ENCODE results near the gene TTC22.

Gene TTC22

DNA sequence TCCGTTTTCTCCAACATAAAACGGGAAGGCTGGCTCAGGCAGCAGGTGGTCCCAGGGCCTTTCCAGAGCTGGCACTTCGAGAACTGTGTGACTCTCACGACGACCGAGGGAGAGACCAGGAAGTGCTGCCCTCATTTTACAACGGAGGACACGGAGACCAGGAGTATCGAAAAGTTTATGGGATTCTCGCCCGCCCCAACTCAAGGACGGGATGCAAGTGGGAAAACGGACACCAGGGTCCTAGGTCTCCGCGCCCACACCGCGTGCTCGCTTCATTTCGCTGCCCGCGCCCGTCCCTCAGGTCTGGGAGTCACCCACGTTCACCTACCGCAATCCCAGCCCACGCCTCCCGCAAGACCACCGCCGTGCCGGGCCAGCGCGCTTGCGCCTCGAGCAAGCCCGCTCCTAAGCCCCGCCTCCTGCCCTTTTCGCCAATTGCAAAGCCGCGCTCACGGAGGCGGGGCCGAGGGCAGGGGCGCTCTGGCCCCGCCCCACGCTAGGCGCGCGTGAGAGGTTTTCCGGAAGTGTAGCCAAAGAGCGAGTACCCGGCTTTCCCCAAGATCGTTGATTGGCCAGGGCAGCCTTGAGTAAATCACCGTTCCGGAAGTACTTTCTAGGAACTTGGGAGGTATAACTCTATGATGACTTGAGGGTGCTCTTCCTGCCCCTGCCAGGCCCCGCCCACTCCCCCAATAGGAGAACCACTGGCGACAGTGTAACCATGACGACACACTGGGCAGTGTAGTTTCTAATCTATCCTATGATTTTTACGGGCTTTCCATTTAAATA lies 36.8 kb downstream of the TTC22 start, which contains the start of gene PARS2:
Gene PARS2, minus strand, starts transcription at position 391 of the 789 bp plus-strand sequence. CDS start 5,362 bp downstream, outside the sequence.
- Mint-ChIP-seq H3K4me1 (peaks cover 37% of the 10 kb centered on the region), H3K36me3 (peaks cover 1% of the 10 kb centered on the region), H3K4me3 (peak within 1 kb of the TSS; percentile 90), H3K27ac (peak within 1 kb of the TSS; percentile 89), H3K27me3 (no peaks in the 10 kb centered on the region), H3K9me3 (no peaks in the 10 kb centered on the region)
- ATAC-seq = peak; percentile 97

DNA sequence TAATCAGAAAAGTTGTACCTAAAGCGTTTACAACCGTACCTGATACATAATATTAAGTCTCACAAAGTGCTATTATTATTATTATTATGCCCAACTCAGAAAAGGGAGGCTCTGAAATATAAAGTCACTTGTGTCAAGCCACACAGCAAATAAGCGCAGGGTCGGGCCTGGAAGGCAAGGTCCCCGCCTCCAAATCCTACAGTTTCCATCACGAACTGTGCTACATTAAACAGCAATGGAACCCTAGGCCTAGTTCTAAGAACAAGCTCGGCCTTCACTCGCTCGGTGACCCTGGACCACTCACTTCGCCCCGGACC lies 37.3 kb downstream of the TTC22 start:
- no peaks in the 10 kb centered on the region for H3K9me3 Mint-ChIP-seq
- H3K4me1 Mint-ChIP-seq = peaks cover 37% of the 10 kb centered on the region
- H3K27me3 Mint-ChIP-seq = no peaks in the 10 kb centered on the region
- ATAC-seq = no peak
- peak overlapping the region; percentile 89 for H3K27ac Mint-ChIP-seq
- peak overlapping the region; percentile 90 for H3K4me3 Mint-ChIP-seq
- H3K36me3 Mint-ChIP-seq = peaks cover 7% of the 10 kb centered on the region

DNA sequence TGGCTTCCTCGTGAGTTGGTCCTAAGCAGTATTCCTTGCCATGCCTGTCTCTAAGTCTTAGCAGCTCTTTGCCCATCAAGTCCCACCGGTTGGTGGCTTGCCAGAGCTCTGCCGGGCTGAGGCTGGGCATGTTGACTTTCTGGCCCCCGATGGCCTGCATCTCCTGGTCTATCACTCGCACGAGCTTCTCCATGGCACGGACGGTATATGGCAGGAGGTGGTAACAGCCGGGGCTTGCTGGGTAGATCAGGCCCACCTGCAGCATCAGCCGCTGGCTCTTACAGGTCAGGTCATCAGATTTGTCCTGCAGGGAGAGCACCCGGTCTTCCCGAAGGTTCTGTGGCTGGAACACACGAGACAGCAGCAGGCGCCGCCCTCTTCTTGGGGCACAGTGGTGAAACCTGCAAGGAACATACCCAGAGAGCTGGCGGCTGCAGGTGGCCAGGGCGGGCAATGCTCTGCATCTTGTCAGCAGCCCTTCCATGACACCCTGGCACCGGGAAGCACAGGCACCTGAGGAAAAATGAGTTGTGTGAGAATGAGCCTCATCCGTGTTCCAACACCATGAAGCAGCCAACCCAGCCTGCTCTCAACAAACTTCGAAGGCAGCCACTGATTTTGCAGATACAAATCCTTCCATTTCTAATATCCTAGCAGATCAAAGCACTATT lies 42.3 kb downstream of the TTC22 start:
- Mint-ChIP-seq H3K9me3 (no peaks in the 10 kb centered on the region), H3K4me1 (peaks cover 21% of the 10 kb centered on the region), H3K27me3 (no peaks in the 10 kb centered on the region), H3K36me3 (peaks cover 33% of the 10 kb centered on the region), H3K4me3 (no peak overlapping the region), H3K27ac (no peak overlapping the region)
- ATAC-seq = no peak

DNA sequence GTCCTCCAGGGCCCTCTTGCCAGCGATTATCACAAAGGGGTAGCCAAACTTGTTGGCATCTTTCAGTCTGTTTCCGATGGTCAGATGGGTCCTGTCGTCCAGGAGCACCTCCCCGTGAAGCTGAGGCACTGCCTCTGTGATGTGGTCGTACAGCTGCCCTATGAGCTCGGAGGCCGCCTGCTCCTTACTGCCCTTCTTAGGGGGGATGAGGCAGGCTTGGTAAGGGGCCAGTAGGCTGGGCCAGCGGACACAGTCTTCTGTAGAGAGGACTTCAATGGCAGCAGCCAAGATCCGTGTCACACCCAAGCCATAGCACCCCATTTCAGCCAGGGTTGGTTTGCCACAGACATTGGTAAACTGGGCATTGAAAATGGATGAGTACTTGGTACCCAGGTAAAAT lies 43.3 kb downstream of the TTC22 start:
- no peak for ATAC-seq
- Mint-ChIP-seq H3K4me3 (no peak overlapping the region), H3K27ac (no peak overlapping the region), H3K27me3 (no peaks in the 10 kb centered on the region), H3K4me1 (peaks cover 15% of the 10 kb centered on the region), H3K9me3 (no peaks in the 10 kb centered on the region), H3K36me3 (peaks cover 33% of the 10 kb centered on the region)

DNA sequence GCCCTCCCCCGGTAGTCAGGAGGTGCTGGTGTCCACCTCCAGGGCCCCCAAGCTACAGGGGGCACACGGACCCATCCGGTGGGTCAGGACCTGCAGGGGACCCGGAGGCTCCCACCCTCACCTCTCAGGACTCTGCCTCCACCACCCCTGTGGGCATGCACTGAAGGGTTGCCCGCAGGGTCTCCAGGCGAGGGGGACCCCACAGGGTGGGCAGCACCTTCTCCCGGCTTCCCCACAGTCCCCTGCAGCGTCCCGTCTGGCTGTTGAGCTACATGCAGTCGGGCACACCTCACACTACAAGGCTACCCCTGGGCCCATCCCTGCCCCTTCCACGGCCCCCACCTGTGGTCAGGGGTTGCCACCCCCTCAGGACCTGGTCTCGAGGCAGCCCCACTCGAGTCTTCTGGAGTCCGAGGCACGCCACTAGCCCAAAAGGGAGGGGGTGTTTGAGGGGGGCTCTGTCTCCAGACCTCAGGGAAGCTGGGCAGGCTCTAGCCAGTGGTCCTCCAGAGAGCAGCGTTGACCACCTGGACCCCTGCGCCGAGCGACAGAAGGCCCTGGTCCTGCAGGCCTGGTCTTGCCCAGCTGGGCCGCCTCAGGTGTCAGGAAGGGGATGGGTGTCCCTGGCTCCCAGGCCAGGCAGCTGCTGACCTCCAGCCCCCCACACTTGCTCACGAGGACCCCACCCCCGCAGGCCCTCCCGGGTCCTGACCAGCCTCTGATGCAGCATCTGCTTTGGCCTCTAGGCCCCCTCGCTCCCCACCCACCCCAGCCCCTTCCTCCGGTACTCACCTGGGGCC lies 46.4 kb downstream of the TTC22 start:
- Mint-ChIP-seq H3K27ac (no peak overlapping the region), H3K4me1 (no peaks in the 10 kb centered on the region), H3K27me3 (no peaks in the 10 kb centered on the region), H3K4me3 (no peak overlapping the region), H3K9me3 (no peaks in the 10 kb centered on the region), H3K36me3 (peaks cover 33% of the 10 kb centered on the region)
- ATAC-seq = peak; percentile 6

DNA sequence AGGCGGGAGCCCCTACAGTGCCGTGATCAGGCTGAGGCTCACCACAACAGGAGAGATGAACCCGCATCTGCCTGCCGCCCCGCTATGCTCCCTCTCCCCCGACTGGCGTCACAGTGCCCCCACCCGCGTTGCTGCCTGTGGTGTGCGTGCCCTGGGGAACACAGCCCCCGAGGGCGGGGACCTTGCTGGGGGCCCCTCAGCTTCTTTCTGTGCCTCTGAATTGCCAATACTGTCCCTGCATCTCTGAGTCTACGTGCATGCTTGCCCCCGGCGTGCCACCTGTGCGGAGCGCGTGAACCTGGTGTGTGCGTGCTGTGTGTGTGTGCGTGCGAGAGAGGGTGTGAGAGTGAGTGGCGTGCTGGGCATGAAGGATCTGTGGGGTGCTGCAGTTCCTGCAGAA lies 47.1 kb downstream of the TTC22 start:
- Mint-ChIP-seq H3K27ac (no peak overlapping the region), H3K4me3 (no peak overlapping the region), H3K27me3 (no peaks in the 10 kb centered on the region), H3K4me1 (no peaks in the 10 kb centered on the region), H3K36me3 (peaks cover 28% of the 10 kb centered on the region), H3K9me3 (no peaks in the 10 kb centered on the region)
- peak; percentile 16 for ATAC-seq

DNA sequence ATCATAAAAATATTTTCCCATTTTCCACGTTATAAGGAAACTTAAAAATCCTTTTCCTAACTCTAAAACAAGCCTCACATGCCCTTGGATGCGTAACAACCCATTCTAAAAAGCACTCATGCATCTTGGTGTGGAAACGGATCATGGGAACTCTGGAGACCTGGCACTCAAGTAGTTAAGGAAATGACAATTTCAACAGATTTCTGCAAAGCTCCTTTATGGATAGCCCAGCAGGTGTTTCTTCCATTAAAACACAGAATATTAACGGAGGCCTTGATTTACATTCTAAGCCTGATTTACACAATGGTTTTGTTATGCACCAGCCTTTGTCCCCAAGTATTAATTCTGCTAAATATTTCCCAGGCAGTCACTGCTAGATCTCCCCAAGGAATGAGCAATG lies 49.7 kb downstream of the TTC22 start:
- H3K36me3 Mint-ChIP-seq = peaks cover 2% of the 10 kb centered on the region
- no peaks in the 10 kb centered on the region for H3K9me3 Mint-ChIP-seq
- no peaks in the 10 kb centered on the region for H3K4me1 Mint-ChIP-seq
- H3K4me3 Mint-ChIP-seq = no peak overlapping the region
- H3K27me3 Mint-ChIP-seq = no peaks in the 10 kb centered on the region
- ATAC-seq = no peak
- H3K27ac Mint-ChIP-seq = no peak overlapping the region

DNA sequence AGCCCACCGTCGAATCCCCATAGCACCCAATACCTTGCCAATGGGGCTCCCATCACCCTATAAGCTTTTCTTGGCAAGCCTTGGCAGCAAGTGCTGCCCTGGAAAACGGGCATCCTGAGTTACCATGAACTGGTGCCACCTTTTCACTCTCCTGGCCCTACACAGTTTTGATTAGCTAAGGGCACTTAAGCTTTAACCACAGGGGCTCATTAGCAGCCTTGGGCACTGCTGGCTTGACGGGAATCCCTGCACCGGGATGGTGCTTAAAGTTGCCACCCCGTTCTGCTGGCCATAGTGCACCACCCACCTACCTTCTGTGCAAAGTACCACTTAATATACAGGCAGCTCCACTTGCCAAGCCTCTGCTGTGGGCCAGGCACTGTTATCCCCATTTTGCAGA lies 50.5 kb downstream of the TTC22 start:
- no peaks in the 10 kb centered on the region for H3K4me1 Mint-ChIP-seq
- ATAC-seq = no peak
- no peak overlapping the region for H3K27ac Mint-ChIP-seq
- no peaks in the 10 kb centered on the region for H3K9me3 Mint-ChIP-seq
- H3K4me3 Mint-ChIP-seq = no peak overlapping the region
- H3K27me3 Mint-ChIP-seq = no peaks in the 10 kb centered on the region
- H3K36me3 Mint-ChIP-seq = no peaks in the 10 kb centered on the region

DNA sequence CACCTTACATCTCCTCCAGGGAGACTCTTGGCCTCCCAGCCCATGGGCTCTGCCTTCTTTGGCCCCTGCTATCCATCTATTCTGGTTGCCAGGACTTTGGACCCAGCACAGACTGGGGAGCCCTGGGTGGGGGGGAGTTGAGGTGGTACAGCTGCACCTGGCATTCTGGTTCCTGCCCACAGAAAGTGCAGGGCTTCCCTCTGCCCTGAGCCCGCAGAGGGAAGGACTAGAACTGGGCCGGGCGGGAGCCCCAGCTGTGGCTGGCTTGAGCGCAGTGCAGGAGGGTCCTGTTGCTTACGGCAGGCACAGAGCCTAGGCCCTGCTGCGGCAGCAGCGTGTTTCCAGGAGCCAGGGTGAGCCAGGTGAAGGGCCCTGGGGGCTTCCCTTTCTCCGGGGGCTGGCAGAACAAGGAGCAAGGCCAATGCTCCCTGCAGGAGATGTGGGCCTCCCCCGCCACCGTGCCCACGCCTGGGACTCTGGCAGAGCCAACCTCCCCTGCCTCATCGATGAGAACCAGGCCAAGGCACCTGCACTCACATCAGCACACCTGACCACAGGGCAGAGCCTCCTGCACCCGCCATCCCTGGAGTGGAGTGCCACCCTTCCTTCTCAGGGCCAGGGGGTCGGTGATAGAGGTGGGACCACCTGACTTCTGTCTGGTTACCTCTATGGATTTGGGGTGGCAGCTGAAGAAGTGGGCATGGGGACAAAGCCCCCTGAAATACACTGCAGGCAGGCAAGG lies 52.9 kb downstream of the TTC22 start:
- H3K9me3 Mint-ChIP-seq = no peaks in the 10 kb centered on the region
- ATAC-seq = no peak
- H3K27me3 Mint-ChIP-seq = no peaks in the 10 kb centered on the region

DNA sequence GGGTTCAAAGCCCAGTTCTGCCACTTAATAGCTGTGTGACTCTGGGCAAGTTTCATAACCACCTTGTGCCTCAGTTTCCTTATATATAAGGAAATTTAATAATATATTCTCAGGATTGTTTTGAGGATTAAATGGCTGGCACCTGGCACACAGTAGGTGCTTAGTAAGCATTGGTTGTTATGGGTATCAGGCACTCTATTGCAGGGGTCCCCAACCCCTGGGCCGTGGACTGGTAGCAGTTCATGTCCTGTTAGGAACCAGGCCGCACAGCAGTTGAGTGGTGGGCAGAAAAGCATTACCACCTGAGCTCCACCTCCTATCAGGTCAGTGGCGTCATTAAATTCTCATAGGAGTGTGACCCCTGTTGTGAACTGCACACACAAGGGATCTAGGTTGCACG lies 55.3 kb downstream of the TTC22 start:
- Mint-ChIP-seq H3K9me3 (no peaks in the 10 kb centered on the region), H3K4me3 (no peak overlapping the region), H3K27ac (no peak overlapping the region), H3K36me3 (peaks cover 28% of the 10 kb centered on the region), H3K27me3 (no peaks in the 10 kb centered on the region), H3K4me1 (no peaks in the 10 kb centered on the region)
- no peak for ATAC-seq

More for the DNA sequence above, 52.9 kb downstream of the TTC22 start:
- Mint-ChIP-seq H3K27ac (no peak overlapping the region), H3K36me3 (peaks cover 10% of the 10 kb centered on the region), H3K4me1 (no peaks in the 10 kb centered on the region), H3K4me3 (no peak overlapping the region)

DNA sequence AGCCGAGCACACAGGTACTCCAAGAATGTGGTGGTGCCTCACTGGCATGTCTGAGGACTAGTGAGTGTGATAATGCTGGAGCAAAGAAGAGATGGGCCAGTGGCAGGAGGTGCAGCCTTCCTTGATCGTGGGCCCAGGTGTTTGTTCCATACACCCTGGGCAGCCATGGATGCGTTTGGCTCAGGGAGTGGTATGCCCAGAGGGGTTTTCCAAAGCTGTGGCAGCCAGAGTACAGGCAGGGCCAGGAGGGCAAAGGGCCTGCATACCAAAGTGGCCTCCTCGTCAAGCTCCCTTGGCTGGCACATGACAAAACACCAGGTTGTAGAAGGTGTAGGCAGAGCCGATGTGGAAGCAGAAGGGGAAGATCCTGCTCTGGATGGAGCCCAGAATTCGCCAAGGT lies 55.8 kb downstream of the TTC22 start:
- no peak for ATAC-seq
- Mint-ChIP-seq H3K9me3 (no peaks in the 10 kb centered on the region), H3K4me1 (no peaks in the 10 kb centered on the region), H3K27ac (no peak overlapping the region), H3K27me3 (no peaks in the 10 kb centered on the region), H3K4me3 (no peak overlapping the region), H3K36me3 (peaks cover 29% of the 10 kb centered on the region)

DNA sequence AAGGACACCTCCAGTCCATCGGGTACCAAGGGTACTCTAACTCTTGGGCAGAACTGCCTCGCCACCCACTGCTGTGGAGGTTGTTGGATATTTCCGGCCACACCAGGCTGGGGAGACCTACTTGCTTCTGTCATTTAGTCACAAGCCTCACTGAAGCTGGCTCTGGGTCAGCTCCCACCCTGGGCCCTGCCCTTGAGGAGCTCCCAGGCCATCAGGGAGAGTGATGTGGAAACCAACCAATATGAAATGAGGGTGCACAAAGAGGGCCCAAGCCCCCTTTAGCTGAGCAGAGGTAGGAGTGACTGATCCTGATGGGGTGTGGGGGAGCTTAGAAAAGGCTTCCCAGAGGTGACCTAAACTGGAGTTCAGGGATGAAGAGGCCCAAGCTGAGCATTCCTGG lies 56.4 kb downstream of the TTC22 start:
- Mint-ChIP-seq H3K4me3 (no peak overlapping the region), H3K4me1 (no peaks in the 10 kb centered on the region), H3K9me3 (no peaks in the 10 kb centered on the region), H3K36me3 (peaks cover 35% of the 10 kb centered on the region), H3K27me3 (no peaks in the 10 kb centered on the region), H3K27ac (no peak overlapping the region)
- no peak for ATAC-seq

DNA sequence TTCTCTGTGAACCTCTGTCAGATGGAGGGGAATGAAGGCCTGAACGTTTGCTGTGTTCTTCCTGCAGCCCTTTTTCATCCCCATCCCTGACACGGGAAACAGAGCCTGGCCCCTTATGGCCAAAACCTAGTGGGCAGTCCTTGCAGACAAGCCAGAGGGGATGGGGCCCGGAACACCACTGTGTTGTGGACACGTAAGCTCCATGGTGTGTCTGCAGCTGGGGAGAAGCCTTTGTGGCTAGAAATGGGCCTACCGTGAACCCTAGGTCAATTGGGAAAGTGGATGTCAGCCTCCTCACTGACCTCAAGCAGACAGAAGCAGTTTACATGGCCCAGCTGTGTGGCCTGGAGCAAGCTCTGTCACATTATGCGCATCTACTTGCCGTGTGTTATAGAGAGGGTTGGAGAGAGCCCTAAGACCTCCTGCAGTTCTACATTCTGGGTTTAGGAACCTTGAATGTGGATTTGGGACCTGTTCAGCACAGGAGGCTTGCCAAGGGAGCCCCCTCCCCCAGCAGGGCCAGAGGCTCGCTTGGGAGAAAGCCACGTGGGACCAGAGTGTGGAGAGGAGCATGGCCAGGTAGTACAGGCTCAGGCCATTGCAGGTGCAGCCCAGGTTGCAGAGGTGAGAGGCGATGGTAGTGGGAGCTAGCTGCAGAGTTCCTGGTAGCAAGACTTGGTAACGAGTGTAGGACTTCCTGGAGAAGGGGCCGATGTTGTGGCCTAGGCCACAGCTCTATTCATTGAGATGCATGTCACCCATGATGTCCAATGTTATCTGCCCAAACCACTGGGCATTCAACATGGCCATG lies 57.5 kb downstream of the TTC22 start:
- Mint-ChIP-seq H3K4me1 (no peaks in the 10 kb centered on the region), H3K9me3 (no peaks in the 10 kb centered on the region), H3K27ac (no peak overlapping the region), H3K36me3 (peaks cover 44% of the 10 kb centered on the region), H3K27me3 (no peaks in the 10 kb centered on the region), H3K4me3 (no peak overlapping the region)
- ATAC-seq = no peak

DNA sequence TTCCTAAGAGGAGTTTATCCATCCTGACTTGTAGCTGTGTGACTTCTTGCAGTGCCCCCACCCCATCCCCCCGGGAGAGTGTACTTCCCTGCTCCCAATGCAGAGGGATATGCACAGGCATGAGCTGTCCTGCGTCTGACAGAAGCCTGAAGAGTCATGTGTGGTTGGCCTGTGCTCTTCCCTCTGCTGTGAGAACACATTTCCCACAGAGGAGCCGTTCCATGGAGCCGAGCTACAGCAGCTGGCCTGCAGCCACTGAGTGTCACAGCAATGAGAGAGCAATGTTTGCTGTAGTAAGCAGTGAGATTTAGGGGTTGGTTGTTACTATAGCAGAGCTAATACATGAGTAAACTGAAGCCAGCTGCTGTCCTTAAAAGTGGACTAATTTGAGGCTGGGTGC lies 58.8 kb downstream of the TTC22 start:
- ATAC-seq = no peak
- H3K36me3 Mint-ChIP-seq = peaks cover 57% of the 10 kb centered on the region

More for the DNA sequence above, 58.8 kb downstream of the TTC22 start:
- H3K4me3 Mint-ChIP-seq = no peak overlapping the region
- H3K27ac Mint-ChIP-seq = no peak overlapping the region
- H3K9me3 Mint-ChIP-seq = no peaks in the 10 kb centered on the region
- no peaks in the 10 kb centered on the region for H3K4me1 Mint-ChIP-seq
- H3K27me3 Mint-ChIP-seq = no peaks in the 10 kb centered on the region
